DND-41 (cell line): ENCODE measurements around the gene ZNF320.

Experiments
- EZH2 ChIP-seq: IDR thresholded peaks from 3 replicates; pipeline ENCODE4 v1.6.1; 2012; ENCODE audit warnings: borderline replicate concordance, low read depth, mild to moderate bottlenecking, moderate library complexity, low read length, inconsistent platforms; ENCODE audit not compliant: severe bottlenecking
- TF ChIP-seq, protein P1 (sequence below): IDR thresholded peaks from 2 replicates; pipeline ENCODE4 v1.5.1; 2012; ENCODE audit warnings: borderline replicate concordance, low read length, moderate library complexity, mild to moderate bottlenecking; ENCODE audit not compliant: poor library complexity, severe bottlenecking; ENCODE audit errors: extremely low read depth

DNA sequence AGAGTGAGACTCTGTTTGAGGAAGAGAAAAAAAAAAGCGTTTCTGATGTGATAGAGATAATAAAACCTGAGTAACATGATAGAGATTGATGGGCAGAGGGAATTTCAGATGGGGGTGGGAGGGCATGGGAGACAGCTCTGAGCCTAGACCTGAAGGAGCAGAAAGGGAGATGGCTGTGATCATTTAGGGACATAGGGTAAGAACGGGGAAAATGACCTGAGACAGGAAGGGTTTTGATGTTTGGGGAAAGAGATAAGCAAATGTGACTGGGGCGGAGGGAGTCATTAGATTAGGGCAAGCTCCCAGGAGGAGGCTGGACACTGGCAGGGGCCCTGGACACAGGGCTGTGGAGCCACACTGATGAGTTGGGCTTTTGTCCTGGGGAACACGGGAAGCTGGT, 6.1 kb downstream of the ZNF320 start:
- TF ChIP-seq, protein P1, sequence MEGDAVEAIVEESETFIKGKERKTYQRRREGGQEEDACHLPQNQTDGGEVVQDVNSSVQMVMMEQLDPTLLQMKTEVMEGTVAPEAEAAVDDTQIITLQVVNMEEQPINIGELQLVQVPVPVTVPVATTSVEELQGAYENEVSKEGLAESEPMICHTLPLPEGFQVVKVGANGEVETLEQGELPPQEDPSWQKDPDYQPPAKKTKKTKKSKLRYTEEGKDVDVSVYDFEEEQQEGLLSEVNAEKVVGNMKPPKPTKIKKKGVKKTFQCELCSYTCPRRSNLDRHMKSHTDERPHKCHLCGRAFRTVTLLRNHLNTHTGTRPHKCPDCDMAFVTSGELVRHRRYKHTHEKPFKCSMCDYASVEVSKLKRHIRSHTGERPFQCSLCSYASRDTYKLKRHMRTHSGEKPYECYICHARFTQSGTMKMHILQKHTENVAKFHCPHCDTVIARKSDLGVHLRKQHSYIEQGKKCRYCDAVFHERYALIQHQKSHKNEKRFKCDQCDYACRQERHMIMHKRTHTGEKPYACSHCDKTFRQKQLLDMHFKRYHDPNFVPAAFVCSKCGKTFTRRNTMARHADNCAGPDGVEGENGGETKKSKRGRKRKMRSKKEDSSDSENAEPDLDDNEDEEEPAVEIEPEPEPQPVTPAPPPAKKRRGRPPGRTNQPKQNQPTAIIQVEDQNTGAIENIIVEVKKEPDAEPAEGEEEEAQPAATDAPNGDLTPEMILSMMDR: no peak
- TF ChIP-seq EZH2: no peak
